Osteocyte (in vitro differentiated cells): ENCODE data around the gene KLHL10. TPM values are rescaled to one million over a fixed set of nuclear protein-coding genes. Genes with fewer than 3 reads are reported as not detected.
"Not testable (repeated sequence)": the region's sequence is repeated elsewhere in the genome, so short reads cannot be mapped to it uniquely, and the experiment has no call there.

Experiments
- DNase-seq: peaks from one replicate; pipeline ENCODE4 v3.0.0; 2021; ENCODE audit warnings: mixed read lengths; ENCODE audit not compliant: unreplicated experiment; ENCODE audit errors: extremely low spot score
- H3K27ac Mint-ChIP-seq: one replicate; pipeline ENCODE4 v1.8.0; 2021; ENCODE audit warnings: mild to moderate bottlenecking, mixed read lengths; ENCODE audit not compliant: unreplicated experiment
- H3K27me3 Mint-ChIP-seq: one replicate; pipeline ENCODE4 v1.8.0; 2021; ENCODE audit warnings: mixed read lengths; ENCODE audit not compliant: unreplicated experiment
- H3K36me3 Mint-ChIP-seq: one replicate; pipeline ENCODE4 v1.8.0; 2021; ENCODE audit warnings: mixed read lengths; ENCODE audit not compliant: unreplicated experiment
- H3K4me1 Mint-ChIP-seq: one replicate; pipeline ENCODE4 v1.8.0; 2021; ENCODE audit warnings: mixed read lengths; ENCODE audit not compliant: unreplicated experiment
- H3K4me3 Mint-ChIP-seq: one replicate; pipeline ENCODE4 v1.8.0; 2021; ENCODE audit warnings: mild to moderate bottlenecking, moderate library complexity, mixed read lengths; ENCODE audit not compliant: unreplicated experiment
- H3K9me3 Mint-ChIP-seq: one replicate; pipeline ENCODE4 v1.8.0; 2021; ENCODE audit warnings: mixed read lengths; ENCODE audit not compliant: unreplicated experiment
- CTCF ChIP-seq: fragments of 200-600 bp; sonication (generic); IDR thresholded peaks from 2 replicates; pipeline ENCODE4 v1.5.0; 2021; ENCODE audit warnings: antibody characterized with exemption, mild to moderate bottlenecking, moderate library complexity
- total RNA-seq: library from RNA; stranded (reverse); gene quantifications from 2 replicates; pipeline ENCODE4 v1.2.1, GENCODE V29; 2021

The KLHL10 gene
- total RNA-seq, 1 donor from 2014 or later = not detected

- Mint-ChIP-seq H3K27me3 (no peaks in the 10 kb centered on the region), H3K9me3 (no peaks in the 10 kb centered on the region), H3K4me3 (no peak overlapping the region), H3K4me1 (peaks cover 3% of the 10 kb centered on the region), H3K27ac (no peak overlapping the region), H3K36me3 (peaks cover 33% of the 10 kb centered on the region)
- no peak for DNase-seq
- TF ChIP-seq CTCF = no peak
Observed at GRCh38 chr17:41870097-41870496, 32.5 kb downstream of the KLHL10 start.

GRCh38 chr17:41870627-41871026, 33.0 kb downstream of the KLHL10 start:
- H3K27me3 Mint-ChIP-seq = no peaks in the 10 kb centered on the region
- no peak overlapping the region for H3K27ac Mint-ChIP-seq
- no peak for TF ChIP-seq CTCF
- peaks cover under 1% of the 10 kb centered on the region for H3K4me1 Mint-ChIP-seq
- peaks cover 33% of the 10 kb centered on the region for H3K36me3 Mint-ChIP-seq
- H3K4me3 Mint-ChIP-seq = no peak overlapping the region
- no peaks in the 10 kb centered on the region for H3K9me3 Mint-ChIP-seq
- no peak for DNase-seq

DNA sequence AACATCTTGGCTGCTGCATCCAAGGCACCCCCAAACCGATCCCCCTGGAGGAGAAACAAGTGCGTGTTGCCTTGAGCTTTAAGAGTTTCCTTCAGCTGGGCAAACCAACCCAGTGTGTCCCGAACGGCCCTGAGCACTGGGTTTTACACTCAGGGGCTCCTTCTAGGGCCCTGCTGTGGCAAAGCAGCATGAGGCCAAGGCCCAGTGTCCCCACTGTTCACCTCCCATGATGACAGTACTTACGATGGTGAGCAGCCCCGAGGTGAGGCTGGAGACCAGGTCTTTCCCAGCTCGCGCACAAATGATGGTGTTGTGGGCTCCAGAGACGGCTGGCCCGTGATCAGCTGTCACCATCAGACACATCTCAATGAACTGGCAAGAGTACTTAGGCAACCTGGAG, 34.2 kb downstream of the KLHL10 start:
- peaks cover 33% of the 10 kb centered on the region for H3K36me3 Mint-ChIP-seq

GRCh38 chr17:41873559-41874292, 36.1 kb downstream of the KLHL10 start:
- no peak overlapping the region for H3K4me3 Mint-ChIP-seq
- no peaks in the 10 kb centered on the region for H3K9me3 Mint-ChIP-seq
- no peaks in the 10 kb centered on the region for H3K27me3 Mint-ChIP-seq
- no peak for DNase-seq
- H3K27ac Mint-ChIP-seq = no peak overlapping the region
- H3K36me3 Mint-ChIP-seq = peaks cover 29% of the 10 kb centered on the region
- TF ChIP-seq CTCF = no peak
- H3K4me1 Mint-ChIP-seq = no peaks in the 10 kb centered on the region

More for the DNA sequence above, 34.2 kb downstream of the KLHL10 start:
- Mint-ChIP-seq H3K4me3 (no peak overlapping the region), H3K9me3 (no peaks in the 10 kb centered on the region), H3K27ac (peak overlapping the region; percentile 14), H3K4me1 (no peaks in the 10 kb centered on the region), H3K27me3 (no peaks in the 10 kb centered on the region)
- DNase-seq = no peak
- no peak for TF ChIP-seq CTCF

DNA sequence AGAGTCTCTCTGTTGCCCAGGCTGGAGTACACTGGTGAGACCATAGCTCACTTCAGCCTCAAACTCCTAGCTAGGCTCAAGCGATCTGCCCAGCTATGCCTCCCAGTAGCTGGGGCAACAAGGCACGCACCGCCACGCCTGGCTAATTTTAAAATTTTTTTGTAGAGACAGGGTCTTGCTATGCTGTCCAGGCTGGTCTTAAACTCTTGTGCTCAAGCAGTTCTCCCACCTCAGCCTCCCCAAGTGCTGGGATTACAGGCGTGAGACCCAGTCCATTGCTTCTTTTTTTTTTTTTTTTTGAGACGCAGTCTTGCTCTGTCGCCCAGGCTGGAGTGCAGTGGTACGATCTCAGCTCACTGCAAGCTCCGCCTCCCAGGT, 36.7 kb downstream of the KLHL10 start:
- not testable (repeated sequence) for H3K4me3 Mint-ChIP-seq, H3K27me3 Mint-ChIP-seq
- H3K36me3 Mint-ChIP-seq = peaks cover 29% of the 10 kb centered on the region

More for the DNA sequence above, 36.7 kb downstream of the KLHL10 start:
- not testable (repeated sequence) for H3K9me3 Mint-ChIP-seq, H3K4me1 Mint-ChIP-seq, DNase-seq, H3K27ac Mint-ChIP-seq
